Neutrophil (primary cell): ENCODE results near the gene TBC1D22A.

ENCODE experiments used
- H3K27ac ChIP-seq: fragments of 200-600 bp; sonication (generic); 2 replicates; pipeline ENCODE4 v1.5.1; 2016; ENCODE audit warnings: mild to moderate bottlenecking, moderate library complexity
- H3K27me3 ChIP-seq: fragments of 200-600 bp; sonication (generic); 2 replicates; pipeline ENCODE4 v1.6.0; 2016; ENCODE audit warnings: mild to moderate bottlenecking
- H3K36me3 ChIP-seq: fragments of 200-600 bp; sonication (generic); 2 replicates; pipeline ENCODE4 v1.5.1; 2017
- H3K4me1 ChIP-seq, 2 experiments: fragments of 200-600 bp in 1 of 2; sonication (generic) in 1 of 2; 1 replicate in 1 of 2; 2 replicates in 1 of 2; pipeline versions ENCODE4 v1.5.1 to v1.6.1; 2013 to 2016; ENCODE audit warnings: low read depth in 1 of 2, low read length in 1 of 2, mild to moderate bottlenecking in 1 of 2, moderate library complexity in 1 of 2; ENCODE audit not compliant: control insufficient read depth in 1 of 2, insufficient read depth in 1 of 2
- H3K4me3 ChIP-seq, 2 experiments: fragments of 200-600 bp in 1 of 2; sonication (generic) in 1 of 2; 1 replicate in 1 of 2; 2 replicates in 1 of 2; pipeline ENCODE4 v1.5.1; 2013 to 2016; ENCODE audit warnings: low read depth in 1 of 2, low read length in 1 of 2, mild to moderate bottlenecking in 1 of 2, moderate library complexity in 1 of 2
- H3K9me3 ChIP-seq: fragments of 200-600 bp; sonication (generic); 2 replicates; pipeline ENCODE4 v1.5.1; 2016
- TF ChIP-seq, protein P1 (sequence below): fragments of 200-600 bp; sonication (generic); IDR thresholded peaks from 2 replicates; pipeline ENCODE4 v1.5.1; 2016; ENCODE audit warnings: antibody characterized with exemption

The TBC1D22A gene

GRCh38 chr22:47006433-47006832 lies 244.0 kb downstream of the TBC1D22A start:
- Histone ChIP-seq H3K9me3 (no peaks in the 10 kb centered on the region), H3K27ac (no peak overlapping the region), H3K4me3 (no peak overlapping the region), H3K4me1 (no peaks in the 10 kb centered on the region), H3K36me3 (peaks cover 43% of the 10 kb centered on the region), H3K27me3 (no peaks in the 10 kb centered on the region)
- TF ChIP-seq, protein P1, sequence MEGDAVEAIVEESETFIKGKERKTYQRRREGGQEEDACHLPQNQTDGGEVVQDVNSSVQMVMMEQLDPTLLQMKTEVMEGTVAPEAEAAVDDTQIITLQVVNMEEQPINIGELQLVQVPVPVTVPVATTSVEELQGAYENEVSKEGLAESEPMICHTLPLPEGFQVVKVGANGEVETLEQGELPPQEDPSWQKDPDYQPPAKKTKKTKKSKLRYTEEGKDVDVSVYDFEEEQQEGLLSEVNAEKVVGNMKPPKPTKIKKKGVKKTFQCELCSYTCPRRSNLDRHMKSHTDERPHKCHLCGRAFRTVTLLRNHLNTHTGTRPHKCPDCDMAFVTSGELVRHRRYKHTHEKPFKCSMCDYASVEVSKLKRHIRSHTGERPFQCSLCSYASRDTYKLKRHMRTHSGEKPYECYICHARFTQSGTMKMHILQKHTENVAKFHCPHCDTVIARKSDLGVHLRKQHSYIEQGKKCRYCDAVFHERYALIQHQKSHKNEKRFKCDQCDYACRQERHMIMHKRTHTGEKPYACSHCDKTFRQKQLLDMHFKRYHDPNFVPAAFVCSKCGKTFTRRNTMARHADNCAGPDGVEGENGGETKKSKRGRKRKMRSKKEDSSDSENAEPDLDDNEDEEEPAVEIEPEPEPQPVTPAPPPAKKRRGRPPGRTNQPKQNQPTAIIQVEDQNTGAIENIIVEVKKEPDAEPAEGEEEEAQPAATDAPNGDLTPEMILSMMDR: no peak

- H3K9me3 ChIP-seq: no peaks in the 10 kb centered on the region
- TF ChIP-seq, protein P1: no peak
- H3K36me3 ChIP-seq: peaks cover 43% of the 10 kb centered on the region
- H3K4me3 ChIP-seq: no peak overlapping the region
- no peak overlapping the region for H3K27ac ChIP-seq
- no peaks in the 10 kb centered on the region for H3K4me1 ChIP-seq
- H3K27me3 ChIP-seq: no peaks in the 10 kb centered on the region
These were observed 244.4 kb downstream of the TBC1D22A start for GRCh38 chr22:47006869-47007268.

DNA sequence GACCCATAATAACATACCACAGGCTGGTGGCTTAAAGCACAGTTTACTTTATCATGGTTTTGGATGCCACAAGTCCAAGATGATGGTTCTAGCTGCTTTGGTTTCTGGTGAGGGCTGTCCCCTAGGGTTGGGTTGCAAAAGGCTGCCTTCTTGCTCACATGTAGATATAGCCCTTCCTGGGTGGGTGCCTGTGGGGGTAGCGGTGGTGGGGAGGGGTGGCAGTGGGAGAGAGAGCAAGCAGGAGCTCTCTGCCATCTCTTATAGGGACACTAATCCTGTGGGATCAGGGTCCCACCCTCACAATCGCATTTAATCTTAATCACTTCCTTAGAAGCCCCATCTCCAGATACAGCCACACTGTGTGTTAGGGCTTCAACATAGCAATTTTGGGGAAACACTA lies 245.0 kb downstream of the TBC1D22A start:
- H3K36me3 ChIP-seq: peaks cover 39% of the 10 kb centered on the region
- no peaks in the 10 kb centered on the region for H3K9me3 ChIP-seq
- H3K27me3 ChIP-seq: no peaks in the 10 kb centered on the region
- no peak overlapping the region for H3K4me3 ChIP-seq
- no peak overlapping the region for H3K27ac ChIP-seq
- no peaks in the 10 kb centered on the region for H3K4me1 ChIP-seq
- TF ChIP-seq, protein P1: no peak

GRCh38 chr22:47008208-47008885 lies 245.9 kb downstream of the TBC1D22A start:
- H3K4me1 ChIP-seq: no peaks in the 10 kb centered on the region
- no peaks in the 10 kb centered on the region for H3K9me3 ChIP-seq
- peaks cover 39% of the 10 kb centered on the region for H3K36me3 ChIP-seq
- H3K4me3 ChIP-seq: no peak overlapping the region
- H3K27ac ChIP-seq: no peak overlapping the region
- H3K27me3 ChIP-seq: no peaks in the 10 kb centered on the region
- TF ChIP-seq, protein P1: no peak

GRCh38 chr22:47009304-47010101 lies 247.1 kb downstream of the TBC1D22A start:
- Histone ChIP-seq H3K4me1 (no peaks in the 10 kb centered on the region), H3K9me3 (no peaks in the 10 kb centered on the region), H3K27me3 (no peaks in the 10 kb centered on the region), H3K27ac (no peak overlapping the region), H3K4me3 (no peak overlapping the region), H3K36me3 (peaks cover 33% of the 10 kb centered on the region)
- TF ChIP-seq, protein P1: no peak
